BLaER1 treated with 17β-estradiol and CSF1 and Interleukin-3, amounts not matched to agents 10 nM and 100 nM (cell line): ENCODE data around the gene TMEM8B.
"Not testable (repeated sequence)": the region's sequence is repeated elsewhere in the genome, so short reads cannot be mapped to it uniquely, and the experiment has no call there.

ENCODE experiments used
- H3K27ac ChIP-seq, 11 experiments: shearing (Covaris generic); formaldehyde crosslinking; 2 replicates each; pipeline ENCODE4 v1.8.1; 2022
- H3K27me3 ChIP-seq, 11 experiments: shearing (Covaris generic); formaldehyde crosslinking; 2 replicates each; pipeline ENCODE4 v1.8.1; 2022
- H3K36me3 ChIP-seq, 11 experiments: shearing (Covaris generic); formaldehyde crosslinking; 2 replicates each; pipeline ENCODE4 v1.8.1; 2022
- H3K4me1 ChIP-seq, 10 experiments: shearing (Covaris generic); formaldehyde crosslinking; 2 replicates each; pipeline ENCODE4 v1.8.1; 2022
- H3K4me2 ChIP-seq, 11 experiments: shearing (Covaris generic); formaldehyde crosslinking; 2 replicates each; pipeline ENCODE4 v1.8.1; 2022
- H3K4me3 ChIP-seq, 10 experiments: shearing (Covaris generic); formaldehyde crosslinking; 2 replicates each; pipeline ENCODE4 v1.8.1; 2022
- H3K9ac ChIP-seq, 11 experiments: shearing (Covaris generic); formaldehyde crosslinking; 2 replicates each; pipeline ENCODE4 v1.8.1; 2022
- H3K9me3 ChIP-seq, 11 experiments: shearing (Covaris generic); formaldehyde crosslinking; replicated peaks in 1 of 11; 2 replicates each; pipeline ENCODE4 v1.8.1; 2022
- H4K20me1 ChIP-seq, 11 experiments: shearing (Covaris generic); formaldehyde crosslinking; 2 replicates each; pipeline ENCODE4 v1.8.1; 2022
- Cebpa-rat ChIP-seq, 11 experiments: shearing (Covaris generic); IDR thresholded peaks; 2 replicates each; pipeline ENCODE4 v1.8.1; 2022

The TMEM8B gene

DNA sequence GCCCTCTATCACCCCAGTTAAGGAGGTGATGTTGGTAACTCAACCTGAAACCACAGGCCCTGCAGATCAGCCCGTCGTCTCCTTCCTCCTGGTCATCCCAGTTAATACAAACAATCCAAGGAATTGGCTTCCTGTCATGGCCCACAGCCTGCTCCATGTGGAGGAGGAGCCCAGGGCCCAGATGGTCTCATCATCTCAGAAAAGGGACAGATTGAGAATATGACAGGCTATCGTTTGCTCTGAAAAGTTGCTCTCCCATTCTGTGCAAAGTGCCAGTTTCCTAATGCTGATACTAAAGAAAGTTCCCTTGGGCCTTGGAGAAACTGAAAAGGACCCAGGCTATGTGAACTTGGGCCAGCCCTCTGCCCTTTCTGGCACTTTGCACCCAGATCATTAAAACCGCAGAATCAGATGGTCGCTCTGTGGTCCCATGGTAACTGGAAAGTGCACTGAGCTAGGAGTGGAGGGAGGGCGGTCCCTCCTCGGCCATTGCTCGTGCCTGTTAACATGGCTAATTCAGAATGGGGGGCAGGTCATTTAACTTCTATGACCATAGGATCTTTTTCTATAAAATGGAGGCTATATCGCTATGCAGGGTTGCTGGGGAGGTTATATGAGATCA is 79.6 kb downstream of the TMEM8B start:
- no peak for TF ChIP-seq Cebpa-rat (IDR thresholded peaks at IDR 0.05)
- Histone ChIP-seq H4K20me1 (no peaks in the 10 kb centered on the region), H3K9me3 (no peaks in the 10 kb centered on the region), H3K9ac (peak overlapping the region in 6 of 11 experiments; percentile 19 to 61 (median 46); a peak in 10 of 22 replicates), H3K27ac (peak overlapping the region in 9 of 11 experiments; percentile 18 to 80 (median 74); a peak in 17 of 22 replicates), H3K36me3 (no peaks in the 10 kb centered on the region), H3K4me3 (no peak overlapping the region), H3K4me1 (peaks cover 45 to 66% (median 56%) of the 10 kb centered on the region in 10 experiments), H3K4me2 (peak overlapping the region; percentile 56 to 89 (median 81)), H3K27me3 (no peaks in the 10 kb centered on the region)

DNA sequence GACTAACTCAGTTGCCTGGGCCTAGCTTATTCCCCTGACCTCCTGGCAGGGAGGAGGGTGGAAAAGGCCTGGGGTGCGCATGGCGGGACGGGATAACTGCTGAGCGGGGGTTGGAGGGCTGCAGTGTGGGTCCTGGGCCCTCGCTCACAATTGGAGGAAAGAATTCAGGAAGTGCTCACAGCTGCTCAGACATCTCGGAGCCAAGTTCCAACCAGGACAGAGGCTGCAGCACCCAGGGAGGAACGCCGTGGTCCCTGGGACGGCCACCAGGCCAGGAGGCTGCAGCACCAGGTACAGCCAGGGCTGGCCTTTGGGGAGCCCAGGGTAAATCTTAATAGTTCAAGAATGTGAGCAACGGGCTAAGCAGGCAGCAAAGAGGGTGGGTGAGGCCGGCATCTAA is 80.2 kb downstream of the TMEM8B start, which contains the start of gene SPAAR:
SPAAR (plus strand) TSS at position 217 of the 400 bp plus-strand sequence. CDS start 974 bp downstream, outside the sequence.
- Histone ChIP-seq H4K20me1 (no peaks in the 10 kb centered on the region), H3K27ac (peak within 1 kb of the TSS in 9 of 11 experiments; percentile 18 to 80 (median 74); a peak in 17 of 22 replicates), H3K4me3 (no peak within 1 kb of the TSS), H3K9ac (peak within 1 kb of the TSS in 6 of 11 experiments; percentile 19 to 61 (median 46); a peak in 10 of 22 replicates), H3K36me3 (no peaks in the 10 kb centered on the region), H3K4me1 (peaks cover 45 to 66% (median 56%) of the 10 kb centered on the region in 10 experiments), H3K9me3 (peaks cover 0 to 3% (median 0%) of the 10 kb centered on the region in 11 experiments; a peak in 2 of 22 replicates), H3K27me3 (no peaks in the 10 kb centered on the region), H3K4me2 (peak within 1 kb of the TSS; percentile 56 to 89 (median 81))
- TF ChIP-seq Cebpa-rat (IDR thresholded peaks at IDR 0.05): no peak

DNA sequence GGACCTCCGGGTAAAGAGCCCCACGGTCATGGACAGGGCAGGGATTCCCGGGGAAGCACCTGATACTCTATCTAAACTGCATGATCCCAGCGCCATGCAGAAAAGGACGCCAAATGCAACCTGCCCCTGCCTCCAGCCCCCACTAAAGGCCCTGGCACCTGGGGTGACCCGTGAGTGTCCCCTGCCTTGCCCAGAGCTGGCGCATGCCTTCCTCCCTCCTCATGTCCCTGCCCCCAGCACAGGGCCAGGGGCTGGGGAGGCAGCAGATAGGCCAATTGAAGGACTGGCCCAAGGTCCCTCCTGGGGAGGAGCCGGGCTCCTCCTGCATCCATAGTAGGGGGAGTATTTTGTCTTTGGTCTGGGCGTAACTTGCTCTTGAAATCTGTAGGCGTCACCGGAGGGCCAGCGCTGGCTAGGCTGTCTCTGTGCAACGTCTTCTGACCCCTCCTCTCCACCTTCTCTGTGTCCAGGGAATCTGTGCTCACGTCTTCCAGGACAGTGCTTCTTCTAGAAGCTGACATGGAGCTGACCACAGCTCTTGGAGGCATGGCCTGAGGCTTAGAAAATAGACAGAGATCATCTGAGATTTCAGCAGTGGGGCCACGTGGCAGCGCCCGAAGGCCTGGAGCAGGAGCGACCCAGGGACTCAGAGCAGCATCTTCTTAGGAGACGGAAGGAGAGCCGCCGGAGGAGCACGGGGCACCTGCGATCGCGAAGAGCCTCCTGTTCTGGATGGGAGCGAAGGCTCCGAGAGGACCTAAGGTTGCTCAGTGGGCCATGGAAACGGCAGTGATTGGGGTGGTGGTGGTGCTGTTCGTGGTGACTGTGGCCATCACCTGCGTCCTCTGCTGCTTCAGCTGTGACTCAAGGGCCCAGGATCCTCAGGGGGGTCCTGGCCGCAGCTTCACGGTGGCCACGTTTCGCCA is 80.9 kb downstream of the TMEM8B start:
- TF ChIP-seq Cebpa-rat (IDR thresholded peaks at IDR 0.05): no peak
- Histone ChIP-seq H3K27ac (peak overlapping the region in 3 of 11 experiments; percentile 18 to 26 (median 22); a peak in 3 of 22 replicates), H3K4me1 (peaks cover 45 to 66% (median 55%) of the 10 kb centered on the region in 10 experiments), H3K9me3 (peaks cover 0 to 4% (median 0%) of the 10 kb centered on the region in 11 experiments; a peak in 2 of 22 replicates), H3K4me2 (peak overlapping the region; percentile 24 to 89 (median 81)), H3K27me3 (no peaks in the 10 kb centered on the region), H3K36me3 (no peaks in the 10 kb centered on the region), H3K9ac (no peak overlapping the region), H4K20me1 (no peaks in the 10 kb centered on the region), H3K4me3 (no peak overlapping the region)

GRCh38 chr9:35910613-35911359 is 81.8 kb downstream of the TMEM8B start:
- no peaks in the 10 kb centered on the region for H3K27me3 ChIP-seq
- no peak overlapping the region for H3K4me3 ChIP-seq
- no peaks in the 10 kb centered on the region for H4K20me1 ChIP-seq
- no peak for TF ChIP-seq Cebpa-rat (IDR thresholded peaks at IDR 0.05)
- peaks cover 45 to 59% (median 55%) of the 10 kb centered on the region in 10 experiments for H3K4me1 ChIP-seq
- H3K36me3 ChIP-seq: no peaks in the 10 kb centered on the region
- peaks cover 0 to 4% (median 0%) of the 10 kb centered on the region in 11 experiments; a peak in 2 of 22 replicates for H3K9me3 ChIP-seq
- H3K9ac ChIP-seq: no peak overlapping the region
- H3K4me2 ChIP-seq: peak overlapping the region; percentile 6 to 83 (median 53); a peak in 20 of 22 replicates
- H3K27ac ChIP-seq: peak overlapping the region in 3 of 11 experiments; percentile 18 to 26 (median 22); a peak in 4 of 22 replicates

- Histone ChIP-seq H3K27ac (no peak overlapping the region), H4K20me1 (no peaks in the 10 kb centered on the region), H3K4me3 (no peak overlapping the region), H3K36me3 (no peaks in the 10 kb centered on the region), H3K9ac (peak overlapping the region in 2 of 11 experiments; percentile 10 to 11; a peak in 1 of 22 replicates), H3K27me3 (no peaks in the 10 kb centered on the region), H3K4me1 (peaks cover 45 to 54% (median 52%) of the 10 kb centered on the region in 10 experiments), H3K4me2 (peak overlapping the region; percentile 24 to 76 (median 47); a peak in 21 of 22 replicates), H3K9me3 (peaks cover 0 to 4% (median 0%) of the 10 kb centered on the region in 11 experiments; a peak in 2 of 22 replicates)
- no peak for TF ChIP-seq Cebpa-rat (IDR thresholded peaks at IDR 0.05)
These were observed 82.7 kb downstream of the TMEM8B start for GRCh38 chr9:35911690-35912089.

DNA sequence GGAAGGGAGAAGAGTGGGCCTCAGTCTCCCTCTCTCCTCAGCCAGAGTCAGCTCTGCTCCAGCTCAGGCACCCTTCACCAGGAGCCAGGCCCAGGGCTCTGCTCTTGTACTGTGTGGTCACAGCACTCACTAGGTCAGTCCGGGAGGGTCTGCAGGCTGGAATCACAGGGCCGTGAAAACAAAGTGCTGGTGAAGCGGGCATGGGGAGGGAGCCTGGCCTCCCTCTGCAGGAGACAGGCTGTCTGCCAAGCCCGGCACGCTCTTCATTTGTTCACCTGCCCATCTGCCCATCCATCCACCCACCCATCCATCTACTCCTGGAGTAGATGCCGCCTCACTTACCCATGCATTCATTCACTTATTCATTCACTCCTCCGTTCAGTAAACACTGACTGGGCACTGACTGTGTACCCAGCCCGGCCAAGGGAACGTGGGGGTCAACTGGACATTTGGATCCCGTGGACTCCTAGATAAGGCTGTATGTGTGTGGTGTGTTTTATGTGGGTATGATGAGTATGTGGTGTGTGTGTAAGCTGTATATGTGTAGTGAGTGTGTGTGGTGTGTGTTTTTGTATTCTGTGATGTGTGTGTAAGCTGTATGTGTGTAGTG is 83.9 kb downstream of the TMEM8B start:
- Histone ChIP-seq H3K4me1 (peaks cover 34 to 48% (median 45%) of the 10 kb centered on the region in 10 experiments), H3K9me3 (peaks cover 0 to 4% (median 0%) of the 10 kb centered on the region in 11 experiments; a peak in 2 of 22 replicates), H3K27me3 (no peaks in the 10 kb centered on the region), H3K4me2 (no peak overlapping the region), H3K4me3 (no peak overlapping the region), H3K27ac (no peak overlapping the region), H3K9ac (no peak overlapping the region), H4K20me1 (no peaks in the 10 kb centered on the region), H3K36me3 (no peaks in the 10 kb centered on the region)
- no peak for TF ChIP-seq Cebpa-rat (IDR thresholded peaks at IDR 0.05)

GRCh38 chr9:35913429-35913828 is 84.4 kb downstream of the TMEM8B start:
- not testable (repeated sequence) for H3K36me3 ChIP-seq, H3K4me3 ChIP-seq, H4K20me1 ChIP-seq, H3K27ac ChIP-seq, H3K9me3 ChIP-seq, H3K27me3 ChIP-seq, H3K4me2 ChIP-seq, H3K9ac ChIP-seq
- peaks cover 29 to 48% (median 45%) of the 10 kb centered on the region in 10 experiments for H3K4me1 ChIP-seq

DNA sequence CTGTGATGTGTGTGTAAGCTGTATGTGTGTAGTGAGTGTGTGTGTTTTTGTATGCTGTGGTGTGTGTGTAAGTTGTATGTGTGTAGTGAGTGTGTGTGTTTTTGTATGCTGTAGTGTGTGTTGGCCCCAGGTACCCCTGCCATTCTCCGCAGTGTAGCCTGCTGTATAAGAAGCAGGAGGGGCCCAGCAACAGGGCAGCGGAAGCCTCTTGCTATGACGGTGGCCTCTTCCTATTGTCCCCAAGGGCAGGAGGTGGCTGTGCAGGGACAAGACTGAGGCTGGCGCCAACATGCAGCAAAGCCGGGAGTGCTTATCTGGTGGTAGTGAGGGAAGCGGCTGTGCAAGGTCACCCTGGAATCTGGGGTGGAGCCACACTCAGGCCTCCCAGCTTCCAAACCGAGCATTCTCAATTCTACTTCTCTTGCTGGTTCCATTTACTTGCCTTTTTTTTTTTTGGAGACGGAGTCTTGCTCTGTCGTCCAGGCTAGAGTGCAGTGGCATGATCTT is 85.3 kb downstream of the TMEM8B start:
- TF ChIP-seq Cebpa-rat (IDR thresholded peaks at IDR 0.05): no peak
- no peak overlapping the region for H3K4me3 ChIP-seq
- no peaks in the 10 kb centered on the region for H4K20me1 ChIP-seq
- H3K36me3 ChIP-seq: no peaks in the 10 kb centered on the region
- no peaks in the 10 kb centered on the region for H3K27me3 ChIP-seq
- peaks cover 0 to 4% (median 0%) of the 10 kb centered on the region in 11 experiments; a peak in 2 of 22 replicates for H3K9me3 ChIP-seq
- H3K9ac ChIP-seq: no peak overlapping the region
- no peak overlapping the region for H3K4me2 ChIP-seq
- no peak overlapping the region for H3K27ac ChIP-seq
- H3K4me1 ChIP-seq: peaks cover 29 to 48% (median 45%) of the 10 kb centered on the region in 10 experiments
